Type B pancreatic cell (in vitro differentiated cells): ENCODE data around the gene CBS. TPM values are rescaled to one million over a fixed set of nuclear protein-coding genes. Genes with fewer than 3 reads are reported as not detected.

Experiments
- DNase-seq: peaks from one replicate; pipeline ENCODE4 v3.0.0; 2021; ENCODE audit warnings: mixed read lengths; ENCODE audit not compliant: unreplicated experiment; ENCODE audit errors: extremely low spot score
- H3K27ac Mint-ChIP-seq: 2 replicates; pipeline ENCODE4 v1.8.0; 2021; ENCODE audit warnings: mild to moderate bottlenecking, mixed read lengths
- H3K27me3 Mint-ChIP-seq: 2 replicates; pipeline ENCODE4 v1.8.0; 2021; ENCODE audit warnings: mixed read lengths
- H3K36me3 Mint-ChIP-seq: 2 replicates; pipeline ENCODE4 v1.8.0; 2021; ENCODE audit warnings: mixed read lengths
- H3K4me1 Mint-ChIP-seq: one replicate; pipeline ENCODE4 v1.8.0; 2021; ENCODE audit warnings: mixed read lengths; ENCODE audit not compliant: unreplicated experiment
- H3K4me3 Mint-ChIP-seq: 2 replicates; pipeline ENCODE4 v1.8.0; 2021; ENCODE audit warnings: mild to moderate bottlenecking, mixed read lengths
- H3K9me3 Mint-ChIP-seq: 2 replicates; pipeline ENCODE4 v1.8.0; 2021; ENCODE audit warnings: mixed read lengths
- CTCF ChIP-seq: fragments of 200-600 bp; sonication (generic); conservative IDR thresholded peaks from 2 replicates; pipeline ENCODE4 v1.5.0; 2021; ENCODE audit warnings: antibody characterized with exemption, mild to moderate bottlenecking
- total RNA-seq: library from RNA; stranded (reverse); gene quantifications from 2 replicates; pipeline ENCODE4 v1.2.1, GENCODE V29; 2021; ENCODE audit warnings: low replicate concordance

CBS gene
- total RNA-seq, 1 donor from 2014 or later: 68.6 TPM

GRCh38 chr21:43005635-43006034, 70.0 kb downstream of the CBS start:
- Mint-ChIP-seq H3K27ac (no peak overlapping the region), H3K36me3 (peaks cover 23% of the 10 kb centered on the region), H3K9me3 (no peaks in the 10 kb centered on the region), H3K4me1 (no peaks in the 10 kb centered on the region), H3K27me3 (no peaks in the 10 kb centered on the region), H3K4me3 (no peak overlapping the region)
- no peak for DNase-seq
- TF ChIP-seq CTCF: no peak

- no peak overlapping the region for H3K4me3 Mint-ChIP-seq
- peaks cover 4% of the 10 kb centered on the region for H3K9me3 Mint-ChIP-seq
- TF ChIP-seq CTCF: no peak
These were observed 70.7 kb downstream of the CBS start for GRCh38 chr21:43004926-43005325.

More at GRCh38 chr21:43004926-43005325, 70.7 kb downstream of the CBS start:
- Mint-ChIP-seq H3K27me3 (no peaks in the 10 kb centered on the region), H3K36me3 (peaks cover 26% of the 10 kb centered on the region), H3K27ac (no peak overlapping the region), H3K4me1 (no peaks in the 10 kb centered on the region)
- DNase-seq: no peak

Other genes starting within 250 kb of the CBS start
- gene WDR4, start 196.3 kb downstream of the CBS start, total RNA-seq: 19.1 and 25.6 TPM in 2 replicates
- 38.6 and 43.3 TPM in 2 replicates for gene NDUFV3, start 182.5 kb downstream of the CBS start, total RNA-seq
- gene ERVH48-1, start 150.2 kb downstream of the CBS start, total RNA-seq: 1.8 TPM in 1 of 2 replicates, not detected in the other
- 14.6 and 25.4 TPM in 2 replicates for gene PKNOX1, start 101.3 kb downstream of the CBS start, total RNA-seq
- gene U2AF1, start 31.7 kb upstream of the CBS start, total RNA-seq: 13.9 and 21.2 TPM in 2 replicates
- not detected in 2 replicates for gene CRYAA, start 93.2 kb upstream of the CBS start, total RNA-seq